ELR (cell line): ENCODE results near the gene KATNAL1.
"Not testable (repeated sequence)": the region's sequence is repeated elsewhere in the genome, so short reads cannot be mapped to it uniquely, and the experiment has no call there.

Experiments
- DNase-seq: peaks from one replicate; pipeline ENCODE4 v3.0.0-alpha.2; 2015; ENCODE audit warnings: low read depth

The KATNAL1 gene

DNA sequence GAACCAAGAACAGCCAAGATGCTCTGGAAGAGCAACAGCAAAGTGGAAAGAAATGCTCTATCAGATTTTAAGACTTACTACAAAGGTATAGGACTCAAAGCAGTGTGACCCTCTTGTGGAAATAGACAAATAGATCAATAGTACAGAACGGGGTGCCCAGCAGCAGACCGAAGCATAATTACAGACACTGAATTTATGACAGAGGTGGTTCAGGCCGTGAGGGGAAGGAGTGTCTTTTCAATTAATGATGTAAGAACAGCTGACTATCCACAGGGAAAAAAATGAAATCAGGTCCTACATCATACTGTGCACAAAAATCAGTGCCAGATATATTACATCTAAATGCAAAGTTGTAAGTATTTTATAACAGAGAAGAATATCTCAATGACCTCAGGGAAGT is 95.6 kb downstream of the KATNAL1 start:
- DNase-seq = no peak

DNA sequence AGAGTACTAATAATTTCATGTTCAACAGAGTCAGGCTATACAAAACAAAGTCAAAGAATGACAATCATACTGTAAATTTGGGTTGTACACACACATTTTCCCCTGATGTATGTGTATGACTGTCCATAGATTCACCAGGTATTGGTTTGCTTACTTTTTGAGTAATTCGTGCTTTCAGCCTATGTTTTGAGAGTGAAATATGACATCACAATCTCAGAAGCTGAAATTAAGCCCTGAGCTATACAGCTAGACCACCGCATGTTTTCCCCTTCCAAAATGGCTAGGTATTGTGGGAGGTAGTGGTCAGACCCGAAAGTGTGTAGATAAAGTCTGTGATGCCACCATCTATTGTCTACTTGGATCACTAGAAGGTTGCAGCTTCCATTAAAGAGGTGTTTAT is 102.8 kb downstream of the KATNAL1 start:
- no peak for DNase-seq

DNA sequence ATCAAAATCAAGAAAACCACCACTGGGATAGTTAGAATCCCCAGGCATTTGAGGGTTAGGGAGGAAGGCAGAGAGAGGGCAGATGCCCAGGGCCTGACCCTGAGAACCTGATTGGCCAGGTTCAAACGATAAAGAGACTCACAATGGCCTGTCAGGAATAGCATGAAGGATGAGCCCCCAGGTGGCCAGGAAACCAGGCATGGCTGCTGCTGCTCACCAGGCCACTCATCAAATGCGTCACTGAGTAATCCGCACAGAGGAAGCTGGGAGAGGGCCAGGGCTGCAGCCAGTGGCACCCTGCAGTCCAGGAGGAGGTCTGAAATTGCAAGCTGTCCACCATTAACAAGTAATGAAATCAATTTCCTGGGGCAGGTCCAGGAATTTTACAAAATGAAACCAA is 111.3 kb downstream of the KATNAL1 start:
- DNase-seq = peak; percentile 59

DNA sequence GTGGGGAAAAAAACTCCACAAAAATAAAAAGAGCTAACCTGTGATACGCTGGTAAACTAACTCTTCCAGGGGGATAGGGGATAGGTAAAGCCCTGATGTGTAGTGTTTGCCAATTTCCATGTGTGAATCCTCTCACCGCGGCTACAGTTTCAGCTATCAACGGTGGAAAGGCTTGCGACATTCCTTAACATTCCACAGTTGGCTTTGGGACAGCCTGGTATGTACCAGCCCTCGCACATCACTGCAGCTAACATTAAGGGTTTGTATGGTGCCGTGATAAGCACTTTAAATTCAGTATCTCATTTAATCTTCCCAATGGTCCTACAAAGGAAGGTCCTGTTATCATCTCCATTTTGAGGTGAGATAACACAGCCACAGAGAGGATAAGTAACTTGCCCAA is 112.4 kb downstream of the KATNAL1 start:
- no peak for DNase-seq

DNA sequence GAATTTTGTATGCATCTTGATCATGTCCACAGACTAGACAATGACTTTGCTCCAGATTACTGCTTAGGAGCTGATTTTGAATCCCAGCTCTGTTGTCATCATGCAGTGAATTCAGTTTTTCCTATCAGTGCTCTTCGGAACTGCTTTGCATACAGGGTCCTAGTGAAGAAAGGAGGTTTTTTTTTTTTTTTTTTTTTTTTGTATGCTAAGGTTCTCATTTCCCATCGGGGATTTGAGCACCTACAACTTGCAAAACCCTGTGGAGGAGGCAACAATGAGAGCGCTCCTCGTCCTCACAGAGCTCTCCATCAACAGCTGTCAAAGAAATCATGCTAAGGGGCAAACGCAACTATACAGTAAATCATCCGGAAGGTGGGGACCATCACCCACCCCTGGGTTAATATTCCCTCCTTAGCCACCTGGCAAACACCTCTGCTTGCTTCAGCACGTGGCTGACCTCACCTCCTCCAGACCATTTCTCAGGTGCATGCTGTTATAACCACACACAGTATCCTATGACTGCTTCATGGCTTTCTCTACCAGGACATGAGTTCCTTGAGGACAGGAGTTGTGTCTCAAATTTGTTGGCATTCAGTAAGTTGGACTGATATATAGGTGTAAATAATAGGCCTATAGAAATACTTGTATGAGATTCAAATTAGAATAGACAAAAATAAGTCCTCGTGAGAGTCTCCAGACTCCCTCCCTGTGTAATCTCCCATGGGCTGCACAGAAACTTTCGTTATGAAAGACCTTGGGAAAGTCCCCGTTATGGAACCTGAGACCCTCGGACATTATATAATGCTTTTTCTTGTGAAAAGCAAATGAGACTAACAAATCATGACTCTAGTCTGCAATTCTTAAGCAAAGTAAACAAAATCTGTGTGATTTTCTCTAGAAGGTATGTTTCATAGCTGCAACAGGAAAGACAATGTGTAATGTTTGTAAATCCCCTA is 113.8 kb downstream of the KATNAL1 start:
- DNase-seq = no peak

DNA sequence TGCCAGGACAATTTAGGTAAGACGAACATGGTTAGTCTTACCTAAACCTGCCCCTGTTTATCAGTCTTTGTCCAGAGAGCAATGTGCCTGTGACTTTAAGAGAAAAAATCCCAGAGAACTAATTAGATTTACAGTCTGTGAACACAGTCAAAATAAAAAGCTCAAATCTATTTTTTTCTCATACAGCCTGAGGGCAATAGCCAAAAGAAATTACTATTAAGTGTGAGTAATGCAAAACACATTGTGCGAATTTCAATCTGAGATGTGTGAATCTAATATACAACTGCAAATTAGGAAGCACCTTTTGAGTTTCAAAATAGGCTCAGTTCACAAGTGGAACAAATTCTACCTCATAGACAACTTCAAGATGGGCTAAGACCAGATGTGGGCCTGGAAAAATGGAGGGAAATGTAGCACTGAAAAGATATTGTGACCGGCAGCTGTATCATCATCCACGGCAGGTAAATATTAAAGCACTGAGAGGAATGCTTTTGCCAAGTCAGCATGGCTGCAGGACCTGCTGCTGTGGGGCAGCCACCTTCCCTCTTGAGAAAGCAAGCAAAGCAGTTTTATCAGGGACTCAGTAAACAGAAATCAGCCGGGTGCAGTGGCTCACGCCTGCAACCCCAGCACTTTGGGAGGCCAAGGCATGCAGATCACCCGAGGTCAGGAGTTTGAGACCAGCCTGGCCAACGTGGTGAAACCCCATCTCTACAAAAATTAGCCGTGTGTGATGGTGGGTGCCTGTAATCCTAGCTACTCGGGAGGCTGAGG is 114.8 kb downstream of the KATNAL1 start:
- no peak for DNase-seq

DNA sequence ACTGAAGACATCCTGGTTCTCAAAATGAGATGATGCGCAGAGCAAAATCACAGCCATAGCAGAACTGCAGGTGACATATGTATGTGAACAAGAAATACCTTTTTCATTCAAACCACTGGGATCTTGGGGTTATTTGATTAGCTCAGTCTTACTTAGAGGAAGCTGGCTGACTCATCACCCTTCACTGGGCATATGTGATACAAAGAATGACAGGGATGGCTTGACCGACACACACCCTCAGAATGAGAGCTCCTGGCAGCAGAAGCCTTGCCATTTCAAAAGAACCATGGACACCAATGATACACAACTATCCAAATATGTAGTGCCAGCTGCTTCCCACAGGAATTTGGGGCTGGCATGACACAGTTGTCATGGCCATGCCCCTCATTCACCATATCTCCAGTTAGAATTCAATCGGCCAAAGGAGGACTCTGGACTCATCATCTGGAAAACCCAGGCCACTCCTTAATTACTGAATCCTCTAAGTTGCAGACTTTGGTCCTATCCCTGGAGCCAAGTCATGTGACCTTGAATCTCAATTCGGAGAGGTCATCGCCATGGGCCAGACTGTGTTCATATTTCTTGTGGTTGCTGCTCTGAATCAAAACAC is 115.8 kb downstream of the KATNAL1 start:
- DNase-seq = peak; percentile 65

DNA sequence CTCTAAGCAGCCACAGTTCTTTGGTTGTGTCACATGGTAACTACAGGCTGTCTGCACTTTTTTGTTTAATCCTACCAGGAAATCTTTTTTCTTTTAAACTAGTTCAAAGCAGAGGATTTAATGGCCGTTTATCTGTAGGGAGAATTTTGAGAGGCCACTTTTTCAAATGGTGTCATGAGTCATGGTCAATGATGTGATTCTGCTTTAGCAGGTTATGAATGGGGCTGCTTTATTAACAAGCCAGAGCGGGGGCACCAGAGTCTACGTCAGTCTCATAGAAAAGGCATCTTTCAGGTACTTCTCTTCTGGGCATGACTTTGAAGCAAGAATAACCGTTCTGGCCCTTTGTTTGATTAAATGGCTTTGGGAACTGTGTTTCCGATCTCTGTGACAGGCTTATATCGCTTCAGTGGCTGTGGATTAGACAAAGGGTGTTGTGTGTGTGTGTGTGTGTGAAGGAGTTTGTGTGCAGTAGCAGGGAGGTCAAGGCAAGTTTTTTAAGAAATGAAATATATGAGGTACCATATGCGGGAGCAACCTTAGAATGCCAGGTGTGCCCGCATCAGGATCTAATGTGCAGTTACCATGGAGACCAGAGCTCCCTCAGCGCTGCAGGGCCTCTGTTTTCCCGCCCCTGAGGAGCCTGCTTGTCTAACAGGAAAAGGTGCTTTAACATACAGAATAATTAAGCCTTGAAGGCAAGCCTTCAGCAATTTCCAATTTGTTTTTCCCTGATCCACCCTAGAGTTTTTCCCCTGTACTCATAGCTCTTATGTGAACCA is 120.5 kb downstream of the KATNAL1 start:
- DNase-seq = no peak

DNA sequence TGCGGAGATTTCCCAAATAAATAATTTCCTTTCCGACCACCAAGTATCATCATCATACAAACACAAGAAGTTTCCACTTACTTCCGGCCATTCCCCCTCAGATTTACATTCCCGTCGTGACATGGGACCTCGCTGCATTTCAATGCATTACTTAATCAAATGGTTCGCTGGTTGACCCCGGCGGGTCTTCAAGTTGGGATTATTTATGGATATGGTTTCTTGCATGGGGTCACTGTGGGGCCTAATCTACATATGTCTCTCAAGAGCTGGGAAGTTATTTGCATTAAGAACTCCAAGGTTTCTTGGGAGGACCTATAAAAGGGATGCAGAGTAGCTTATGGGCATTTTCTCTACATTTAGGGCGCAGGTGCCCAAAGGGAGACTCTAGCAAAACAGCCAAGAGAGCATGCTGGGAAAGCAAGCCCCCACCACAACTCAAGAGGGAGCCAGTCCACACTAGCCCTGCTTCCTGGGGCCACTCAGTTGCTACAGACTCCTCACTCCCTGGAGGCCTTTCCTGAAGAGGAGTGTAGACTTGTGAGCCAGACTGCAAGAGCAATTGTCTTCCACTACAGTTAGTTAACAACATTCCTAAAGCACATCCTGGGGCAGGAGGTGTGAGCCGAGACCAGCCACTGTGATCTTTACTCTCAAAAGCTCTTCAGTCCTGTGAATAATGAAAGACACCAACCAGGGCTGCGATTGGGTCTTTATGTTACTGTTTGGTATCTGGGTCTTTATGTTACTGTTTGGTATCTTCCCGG is 125.3 kb downstream of the KATNAL1 start:
- DNase-seq = peak; percentile 13

DNA sequence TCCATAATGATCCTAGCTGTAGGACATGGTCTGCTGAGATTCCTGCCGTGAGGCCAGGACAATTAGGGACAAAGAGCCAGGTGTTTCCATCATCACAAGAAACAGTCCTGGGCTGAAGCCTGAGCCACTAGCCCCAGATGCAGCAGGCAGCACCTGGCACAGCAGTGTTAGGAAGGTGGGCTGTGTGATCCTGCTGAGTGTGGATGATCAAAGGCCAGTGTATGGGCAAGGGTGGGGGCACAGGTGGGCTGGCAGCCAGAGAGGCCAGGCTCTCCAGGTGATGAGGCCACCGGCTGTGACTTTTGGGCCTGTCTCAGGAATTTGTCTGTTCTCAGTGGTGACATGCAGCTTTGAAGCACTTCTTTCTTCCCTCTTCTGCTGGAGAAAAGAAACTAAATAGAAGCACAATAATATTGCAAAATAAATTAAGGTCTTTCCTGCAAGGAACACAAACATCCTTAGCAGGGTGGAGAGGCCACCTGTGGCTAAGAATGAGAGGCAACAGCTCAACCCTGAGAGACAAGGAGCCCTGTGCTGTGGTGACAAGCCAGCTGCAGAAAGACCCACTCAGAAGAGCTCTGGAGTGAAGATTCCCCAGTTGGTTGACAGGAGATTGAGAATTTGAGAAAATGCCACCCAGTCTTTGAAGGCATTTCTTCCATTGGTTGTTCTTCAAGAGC is 127.6 kb downstream of the KATNAL1 start:
- DNase-seq = no peak

DNA sequence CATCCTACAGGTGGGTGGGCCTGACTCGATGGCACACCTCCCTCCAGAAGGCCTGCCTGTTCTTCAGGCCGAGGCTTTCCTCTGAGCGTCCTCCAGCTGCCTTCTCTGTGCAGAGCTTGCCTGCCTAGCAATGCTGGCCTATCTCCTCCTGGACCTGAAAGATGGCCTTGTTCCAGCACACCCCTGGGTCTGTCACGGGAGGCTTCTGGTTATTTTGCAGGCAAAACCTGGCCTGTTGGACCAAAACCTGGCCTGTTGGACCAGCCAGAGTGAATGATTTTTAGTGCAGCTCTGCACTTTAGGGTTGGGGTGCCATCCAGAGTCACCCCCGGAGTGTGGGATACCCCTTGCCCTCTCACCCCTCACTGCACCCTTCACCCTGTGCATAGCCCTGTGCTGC is 128.4 kb downstream of the KATNAL1 start:
- no peak for DNase-seq

DNA sequence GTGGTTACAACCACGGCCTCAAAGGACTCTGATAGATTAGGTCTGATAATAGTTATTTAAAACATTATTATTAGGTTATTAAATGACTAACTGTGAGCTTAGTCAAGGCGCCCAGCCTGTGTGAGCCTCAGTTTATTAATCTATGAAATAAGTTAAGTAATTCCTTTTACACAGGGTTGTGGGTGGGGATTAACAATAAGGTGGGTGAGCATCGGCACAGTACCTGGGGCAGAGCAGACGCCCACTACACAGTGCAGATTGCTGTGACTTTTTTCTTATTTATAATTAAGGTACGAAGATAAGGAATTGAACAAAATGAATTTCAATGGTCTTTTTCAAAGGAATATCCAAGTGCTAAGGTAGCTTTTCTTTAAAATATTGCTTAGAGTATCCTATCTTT is 132.2 kb downstream of the KATNAL1 start:
- no peak for DNase-seq

DNA sequence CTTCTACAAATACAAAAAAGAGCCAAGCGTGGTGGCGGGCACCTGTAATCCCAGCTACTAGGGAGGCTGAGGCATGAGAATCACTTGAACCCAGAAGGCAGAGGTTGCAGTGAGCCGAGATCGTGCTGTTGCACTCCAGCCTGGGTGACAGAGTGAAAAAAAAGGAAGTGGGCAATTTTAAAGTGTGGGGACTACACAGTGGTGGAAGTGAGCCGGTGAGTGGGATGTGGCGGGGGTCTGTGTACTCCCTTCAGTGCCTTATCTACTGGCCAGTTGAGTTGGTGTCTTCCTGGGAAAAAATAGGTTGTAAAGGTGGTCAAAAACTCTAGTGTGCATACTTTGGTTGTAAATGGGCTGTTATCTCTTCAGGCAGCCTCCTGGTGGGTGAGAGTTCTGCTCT is 133.1 kb downstream of the KATNAL1 start:
- DNase-seq = not testable (repeated sequence)

DNA sequence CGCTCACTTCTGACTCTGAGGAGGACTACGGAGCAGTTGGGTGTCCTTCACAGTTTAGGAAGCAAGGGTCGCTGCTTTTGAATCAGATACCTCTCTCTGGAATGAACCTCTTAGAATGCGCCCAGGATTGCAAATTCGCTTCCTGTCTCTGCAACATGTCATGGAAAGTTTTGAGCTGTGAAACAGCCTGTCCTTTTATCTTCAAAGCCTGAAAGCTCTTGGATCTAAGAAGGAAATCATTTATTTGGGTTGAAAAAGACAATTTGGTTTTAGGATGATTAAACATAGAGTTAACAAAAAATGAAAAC is 134.1 kb downstream of the KATNAL1 start:
- DNase-seq = no peak

DNA sequence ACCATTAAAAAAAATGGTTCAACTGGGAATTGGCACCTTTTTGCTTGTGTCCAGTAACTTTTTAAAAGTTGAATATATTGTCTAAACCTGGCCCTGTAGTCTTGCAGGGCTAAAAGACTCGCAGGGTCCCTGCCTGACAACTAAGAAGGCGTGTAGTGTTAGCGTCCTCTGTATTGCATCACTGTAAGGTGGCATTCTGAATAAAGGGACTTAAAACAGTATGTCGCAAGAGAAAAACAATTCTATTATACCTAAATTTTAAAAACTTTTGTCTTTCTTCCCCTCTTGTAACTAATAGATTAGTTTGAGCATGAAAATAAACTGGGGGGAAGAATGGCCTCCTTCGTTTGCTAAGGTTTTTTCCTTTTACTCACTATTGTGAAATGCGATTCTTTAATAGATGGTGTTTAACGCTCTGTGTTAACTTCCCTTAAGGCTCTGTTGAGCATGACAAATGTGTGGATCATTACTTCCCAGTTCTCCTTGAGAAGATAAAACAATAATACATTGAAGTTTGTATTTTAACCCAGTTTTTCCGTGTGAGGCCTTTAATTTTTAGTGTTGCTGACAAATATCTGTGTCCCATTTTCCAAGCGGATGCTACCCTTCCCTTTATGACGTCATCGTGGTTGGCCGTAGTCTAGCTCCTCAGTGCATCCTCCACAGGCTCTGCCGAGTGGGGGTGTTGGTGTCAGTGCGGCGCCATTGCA is 134.6 kb downstream of the KATNAL1 start:
- peak; percentile 36 for DNase-seq

DNA sequence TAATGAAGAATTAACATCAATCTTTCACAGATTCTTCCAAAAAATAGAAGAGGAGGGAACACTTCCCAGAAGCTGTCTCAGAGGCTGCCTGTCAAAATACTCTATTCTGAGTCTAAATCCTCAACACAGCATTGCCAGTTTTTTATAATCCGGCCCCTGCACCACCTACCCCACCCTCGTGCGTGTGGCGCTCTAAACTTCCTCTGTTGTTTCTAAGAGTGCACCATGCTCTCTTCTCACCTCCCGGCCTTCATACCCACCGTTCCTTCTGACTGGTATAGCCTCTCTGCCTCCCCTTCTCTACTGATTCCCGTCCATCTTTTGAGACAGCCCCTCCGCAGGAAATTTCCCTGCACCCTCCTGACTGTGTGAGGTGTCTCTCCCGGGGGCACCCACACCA is 136.8 kb downstream of the KATNAL1 start:
- DNase-seq = no peak

DNA sequence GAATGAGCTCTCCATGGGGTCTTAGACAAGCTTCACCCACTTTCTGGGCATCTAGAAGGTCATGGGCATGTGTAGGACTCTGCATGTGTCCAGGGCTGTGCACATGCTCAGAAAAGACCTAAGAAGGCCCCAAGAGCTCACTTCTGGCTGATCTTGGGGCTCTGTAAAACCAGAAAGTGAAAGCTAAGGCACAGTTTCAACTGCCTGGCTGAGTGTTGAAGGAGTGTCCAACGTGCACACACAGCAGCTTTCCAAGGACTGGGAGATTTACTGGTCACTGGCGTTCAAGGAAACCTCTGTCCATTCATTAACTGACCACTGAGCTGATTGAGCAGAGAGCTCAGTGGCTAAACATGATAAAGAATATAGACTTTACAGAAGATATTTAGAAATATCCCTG is 137.9 kb downstream of the KATNAL1 start:
- DNase-seq = no peak

DNA sequence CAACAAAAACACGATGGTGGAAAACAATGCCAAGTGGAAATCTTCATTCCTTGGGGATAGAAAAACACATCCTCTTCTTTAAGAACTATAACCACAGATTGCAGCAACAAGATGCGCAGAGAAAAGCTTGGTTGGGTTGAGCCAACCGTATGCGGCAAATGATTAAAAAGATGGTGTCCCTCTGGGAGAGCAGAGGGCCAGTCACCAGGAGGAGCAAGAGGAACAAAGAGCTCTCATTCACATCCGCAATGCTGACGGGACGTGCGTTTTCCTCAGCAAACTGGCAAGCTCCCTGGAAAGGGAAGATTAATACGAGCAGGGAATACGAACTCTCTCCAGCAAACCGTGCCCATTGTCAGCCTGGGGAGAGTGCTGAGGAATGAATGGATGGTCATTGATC is 141.6 kb downstream of the KATNAL1 start:
- DNase-seq = no peak

DNA sequence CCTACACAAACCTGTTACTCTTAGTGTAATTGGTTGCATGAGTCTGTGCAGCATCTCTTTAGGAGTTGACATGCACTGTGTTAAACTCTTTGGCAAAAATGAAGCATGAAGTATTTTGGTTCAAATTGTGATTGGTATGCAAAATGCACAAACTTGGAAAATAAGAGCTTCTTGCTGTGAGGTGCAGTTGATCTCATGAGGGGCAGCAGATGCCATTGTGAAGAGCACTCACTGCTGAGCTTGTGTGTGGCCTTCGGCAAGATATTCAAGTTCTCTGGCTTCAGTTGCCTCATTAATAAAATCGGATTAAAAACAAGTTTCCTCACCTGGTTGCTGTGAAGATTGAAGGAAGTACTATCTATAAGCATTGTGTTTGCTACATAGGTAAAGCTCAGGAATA is 142.3 kb downstream of the KATNAL1 start:
- DNase-seq = no peak

DNA sequence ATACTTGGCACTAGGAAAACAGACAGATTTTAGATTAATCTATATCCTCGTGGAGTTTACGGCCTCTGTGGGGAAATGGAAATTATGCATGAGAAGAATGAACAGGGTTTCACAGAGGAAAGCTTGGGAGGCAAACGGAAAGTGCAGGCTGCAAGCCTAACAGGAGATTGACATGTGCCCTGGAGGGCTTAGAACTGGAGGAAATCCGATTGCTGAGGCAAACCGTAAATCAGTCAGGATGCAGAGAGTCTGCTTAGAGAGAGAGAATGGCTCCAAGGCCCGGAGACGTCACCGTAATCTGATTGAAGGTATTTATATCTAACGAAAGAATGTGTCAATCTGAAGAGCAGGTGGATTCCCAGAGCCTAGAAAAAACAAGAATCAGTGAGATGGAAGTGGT is 143.2 kb downstream of the KATNAL1 start:
- DNase-seq = no peak
